ENCODE data around the gene TECPR2. TPM values are rescaled to one million over a fixed set of nuclear protein-coding genes. Genes with fewer than 3 reads are reported as not detected.
A peak's percentile ranks its signal among the peaks of the same experiment; 100 is the strongest.

Gene TECPR2
- total and polyA plus RNA-seq, 12 donors = 5.1 to 74.3 (median 12.9) TPM

DNA sequence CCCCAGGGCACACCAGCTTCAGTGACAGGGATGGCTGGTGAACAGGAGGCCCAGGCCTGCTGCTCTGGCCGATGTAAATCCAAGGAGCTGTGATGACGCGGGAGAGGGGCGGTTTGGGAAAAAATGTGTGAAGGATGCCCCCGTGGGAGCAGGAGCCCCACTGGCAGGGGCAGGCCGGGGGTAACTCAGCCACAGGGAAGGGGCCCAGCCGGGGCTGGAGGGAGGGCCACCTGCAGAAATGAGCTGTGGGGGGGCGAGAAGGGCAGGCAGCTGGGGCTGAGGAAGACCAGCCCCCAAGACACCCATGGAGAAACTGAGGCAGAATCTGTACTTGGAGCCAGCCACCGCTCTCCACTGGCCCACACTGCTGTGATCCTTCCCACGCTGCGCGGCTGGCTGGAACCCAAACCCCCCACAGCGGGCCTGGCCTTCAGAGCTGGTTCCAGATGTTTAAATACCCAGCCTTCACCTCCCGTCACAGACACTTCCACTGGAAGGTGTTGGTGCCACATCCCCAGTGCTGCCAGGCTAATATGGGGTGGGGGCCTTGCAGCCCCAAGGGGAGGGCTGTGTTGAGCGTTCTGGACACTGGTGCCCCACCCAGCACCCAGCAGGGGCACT, 175.3 kb downstream of the TECPR2 start:
- no peak for DNase-seq
- intact Hi-C loops (cut with DNase I) = no loop called here
- 59 to 72% (median 68%) methylated on average over 9 to 15 of the region's 15 CpGs for WGBS, 4 donors
- no peak overlapping the region for H3K27ac ChIP-seq
- no peaks in the 10 kb centered on the region for H3K9me3 ChIP-seq (replicated peaks in 1 of 3)
- TF ChIP-seq, protein P1, sequence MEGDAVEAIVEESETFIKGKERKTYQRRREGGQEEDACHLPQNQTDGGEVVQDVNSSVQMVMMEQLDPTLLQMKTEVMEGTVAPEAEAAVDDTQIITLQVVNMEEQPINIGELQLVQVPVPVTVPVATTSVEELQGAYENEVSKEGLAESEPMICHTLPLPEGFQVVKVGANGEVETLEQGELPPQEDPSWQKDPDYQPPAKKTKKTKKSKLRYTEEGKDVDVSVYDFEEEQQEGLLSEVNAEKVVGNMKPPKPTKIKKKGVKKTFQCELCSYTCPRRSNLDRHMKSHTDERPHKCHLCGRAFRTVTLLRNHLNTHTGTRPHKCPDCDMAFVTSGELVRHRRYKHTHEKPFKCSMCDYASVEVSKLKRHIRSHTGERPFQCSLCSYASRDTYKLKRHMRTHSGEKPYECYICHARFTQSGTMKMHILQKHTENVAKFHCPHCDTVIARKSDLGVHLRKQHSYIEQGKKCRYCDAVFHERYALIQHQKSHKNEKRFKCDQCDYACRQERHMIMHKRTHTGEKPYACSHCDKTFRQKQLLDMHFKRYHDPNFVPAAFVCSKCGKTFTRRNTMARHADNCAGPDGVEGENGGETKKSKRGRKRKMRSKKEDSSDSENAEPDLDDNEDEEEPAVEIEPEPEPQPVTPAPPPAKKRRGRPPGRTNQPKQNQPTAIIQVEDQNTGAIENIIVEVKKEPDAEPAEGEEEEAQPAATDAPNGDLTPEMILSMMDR (IDR thresholded peaks at IDR 0.05) = no peak
- TF ChIP-seq POLR2A (IDR thresholded peaks at IDR 0.05) = no peak
- H3K27me3 ChIP-seq = no peaks in the 10 kb centered on the region
- H3K4me3 ChIP-seq = no peak overlapping the region
- H3K36me3 ChIP-seq (replicated peaks in 1 of 2) = no peaks in the 10 kb centered on the region
- no peaks in the 10 kb centered on the region for H3K4me1 ChIP-seq (replicated peaks in 1 of 2)

- Histone ChIP-seq H3K27me3 (peaks cover under 1% of the 10 kb centered on the region), H3K4me3 (no peak overlapping the region), H3K4me1 (replicated peaks in 1 of 2) (no peaks in the 10 kb centered on the region), H3K27ac (no peak overlapping the region), H3K36me3 (replicated peaks in 1 of 2) (no peaks in the 10 kb centered on the region), H3K9me3 (replicated peaks in 1 of 3) (no peaks in the 10 kb centered on the region)
- intact Hi-C loops (cut with DNase I) = no loop called here
- WGBS, 4 donors = 63 to 91% (median 74%) methylated on average over 10 to 25 of the region's 25 CpGs
- no peak for DNase-seq
- TF ChIP-seq, protein P1 (IDR thresholded peaks at IDR 0.05) = no peak
- no peak for TF ChIP-seq POLR2A (IDR thresholded peaks at IDR 0.05)
Observed at GRCh38 chr14:102538602-102539543, 176.1 kb downstream of the TECPR2 start.

- DNase-seq = peak in 5 of 7 donors; percentile 23 to 59 (median 48)
- Histone ChIP-seq H3K4me1 (replicated peaks in 1 of 2) (no peaks in the 10 kb centered on the region), H3K4me3 (no peak overlapping the region), H3K36me3 (replicated peaks in 1 of 2) (no peaks in the 10 kb centered on the region), H3K9me3 (replicated peaks in 1 of 3) (no peaks in the 10 kb centered on the region), H3K27me3 (peaks cover 9% of the 10 kb centered on the region), H3K27ac (no peak overlapping the region)
- WGBS, 4 donors = 53 to 95% (median 62%) methylated on average over 3 to 17 of the region's 17 CpGs
- TF ChIP-seq, protein P1 (IDR thresholded peaks at IDR 0.05) = no peak
- intact Hi-C loops (cut with DNase I) = no loop called here
Observed at GRCh38 chr14:102539544-102540314, 177.0 kb downstream of the TECPR2 start.

Data from adrenal gland (tissue), 12 donors.